DND-41 (cell line): Measurements from ENCODE around the gene CAMK2N1.

ENCODE experiments used
- ATAC-seq: fragments of 200-7000 bp; cut with Tn5 transposase; 3 replicates; pipeline ENCODE4 v1.9.1; 2021; ENCODE audit warnings: low read depth; ENCODE audit not compliant: insufficient read depth
- DNase-seq: peaks from one replicate; pipeline ENCODE4 v3.0.0-alpha.2; 2020
- H2AFZ ChIP-seq: 2 replicates; pipeline ENCODE4 v1.6.0; 2012; ENCODE audit warnings: low read depth, low read length
- H3K27ac ChIP-seq: 2 replicates; pipeline ENCODE4 v1.5.1; 2012; ENCODE audit warnings: low read length, inconsistent platforms
- H3K27me3 ChIP-seq: fragments of 200-600 bp; sonication (generic); 2 replicates; pipeline ENCODE4 v1.6.0; 2012; ENCODE audit warnings: low read length, mild to moderate bottlenecking, inconsistent platforms; ENCODE audit not compliant: insufficient read depth, poor library complexity
- H3K36me3 ChIP-seq: 2 replicates; pipeline ENCODE4 v1.5.1; 2012; ENCODE audit warnings: low read length, inconsistent platforms; ENCODE audit not compliant: insufficient read depth
- H3K4me1 ChIP-seq: 2 replicates; pipeline ENCODE4 v1.5.1; 2012; ENCODE audit warnings: mild to moderate bottlenecking, low read length; ENCODE audit not compliant: insufficient read depth
- H3K4me2 ChIP-seq: 2 replicates; pipeline ENCODE4 v1.6.0; 2012; ENCODE audit warnings: mild to moderate bottlenecking, moderate library complexity, low read length, inconsistent platforms; ENCODE audit not compliant: insufficient read depth
- H3K4me3 ChIP-seq, 2 experiments: fragments of 200-600 bp in 1 of 2; shearing (Covaris generic) in 1 of 2; 2 replicates each; pipeline ENCODE4 v1.5.1; 2012 to 2016; ENCODE audit warnings: inconsistent platforms in 2 of 2, low read length in 2 of 2, mild to moderate bottlenecking in 2 of 2, low read depth in 1 of 2, moderate library complexity in 1 of 2
- H3K79me2 ChIP-seq: 2 replicates; pipeline ENCODE4 v1.6.0; 2012; ENCODE audit warnings: low read length, inconsistent platforms; ENCODE audit not compliant: insufficient read depth
- H3K9ac ChIP-seq: 2 replicates; pipeline ENCODE4 v1.6.0; 2012; ENCODE audit warnings: low read depth, mild to moderate bottlenecking, inconsistent platforms, low read length, moderate library complexity
- H3K9me3 ChIP-seq: 2 replicates; pipeline ENCODE4 v1.5.1; 2012; ENCODE audit warnings: low read length, moderate library complexity, mild to moderate bottlenecking, inconsistent platforms; ENCODE audit not compliant: insufficient read depth, severe bottlenecking
- H4K20me1 ChIP-seq: 2 replicates; pipeline ENCODE4 v1.6.0; 2012; ENCODE audit warnings: low read length; ENCODE audit not compliant: insufficient read depth
- EZH2 ChIP-seq: IDR thresholded peaks from 3 replicates; pipeline ENCODE4 v1.6.1; 2012; ENCODE audit warnings: borderline replicate concordance, low read depth, mild to moderate bottlenecking, moderate library complexity, low read length, inconsistent platforms; ENCODE audit not compliant: severe bottlenecking
- TF ChIP-seq, protein P1 (sequence below): IDR thresholded peaks from 2 replicates; pipeline ENCODE4 v1.5.1; 2012; ENCODE audit warnings: borderline replicate concordance, low read length, moderate library complexity, mild to moderate bottlenecking; ENCODE audit not compliant: poor library complexity, severe bottlenecking; ENCODE audit errors: extremely low read depth

Gene CAMK2N1

GRCh38 chr1:20530901-20531300 lies 44.9 kb upstream of the CAMK2N1 start:
- H4K20me1 ChIP-seq = no peaks in the 10 kb centered on the region
- H3K9me3 ChIP-seq = no peaks in the 10 kb centered on the region
- peaks cover 38% of the 10 kb centered on the region for H3K27me3 ChIP-seq
- no peak overlapping the region for H3K9ac ChIP-seq
- no peak overlapping the region for H3K4me2 ChIP-seq
- DNase-seq (no peak), ATAC-seq (no peak)
- no peaks in the 10 kb centered on the region for H3K79me2 ChIP-seq
- no peaks in the 10 kb centered on the region for H3K4me1 ChIP-seq
- TF ChIP-seq, protein P1, sequence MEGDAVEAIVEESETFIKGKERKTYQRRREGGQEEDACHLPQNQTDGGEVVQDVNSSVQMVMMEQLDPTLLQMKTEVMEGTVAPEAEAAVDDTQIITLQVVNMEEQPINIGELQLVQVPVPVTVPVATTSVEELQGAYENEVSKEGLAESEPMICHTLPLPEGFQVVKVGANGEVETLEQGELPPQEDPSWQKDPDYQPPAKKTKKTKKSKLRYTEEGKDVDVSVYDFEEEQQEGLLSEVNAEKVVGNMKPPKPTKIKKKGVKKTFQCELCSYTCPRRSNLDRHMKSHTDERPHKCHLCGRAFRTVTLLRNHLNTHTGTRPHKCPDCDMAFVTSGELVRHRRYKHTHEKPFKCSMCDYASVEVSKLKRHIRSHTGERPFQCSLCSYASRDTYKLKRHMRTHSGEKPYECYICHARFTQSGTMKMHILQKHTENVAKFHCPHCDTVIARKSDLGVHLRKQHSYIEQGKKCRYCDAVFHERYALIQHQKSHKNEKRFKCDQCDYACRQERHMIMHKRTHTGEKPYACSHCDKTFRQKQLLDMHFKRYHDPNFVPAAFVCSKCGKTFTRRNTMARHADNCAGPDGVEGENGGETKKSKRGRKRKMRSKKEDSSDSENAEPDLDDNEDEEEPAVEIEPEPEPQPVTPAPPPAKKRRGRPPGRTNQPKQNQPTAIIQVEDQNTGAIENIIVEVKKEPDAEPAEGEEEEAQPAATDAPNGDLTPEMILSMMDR = no peak
- TF ChIP-seq EZH2 = no peak
- no peak overlapping the region for H3K27ac ChIP-seq
- H3K4me3 ChIP-seq = no peak overlapping the region
- no peak overlapping the region for H2AFZ ChIP-seq
- H3K36me3 ChIP-seq = no peaks in the 10 kb centered on the region

DNA sequence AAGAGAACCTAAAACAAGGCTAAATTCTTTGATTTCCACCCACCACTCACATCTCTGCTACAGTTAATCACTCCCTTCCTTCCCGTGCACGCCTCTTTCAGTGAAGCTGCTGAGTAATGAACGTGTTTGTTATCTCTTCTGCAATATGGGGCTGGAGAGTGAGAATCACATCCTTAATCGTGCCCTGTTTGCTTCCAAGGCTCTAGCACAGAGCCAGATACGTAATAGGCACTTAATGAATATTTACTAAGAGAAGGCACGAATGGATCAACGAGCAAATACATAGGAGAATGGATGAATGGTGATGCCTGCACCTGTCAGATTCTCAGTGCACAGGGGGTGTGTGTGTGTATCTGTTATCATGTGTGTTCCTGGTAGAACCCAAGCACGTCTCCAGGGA lies 44.3 kb upstream of the CAMK2N1 start:
- Histone ChIP-seq H3K4me3 (no peak overlapping the region), H3K4me1 (no peaks in the 10 kb centered on the region), H3K9me3 (no peaks in the 10 kb centered on the region), H3K9ac (no peak overlapping the region), H3K4me2 (no peak overlapping the region), H2AFZ (no peak overlapping the region), H3K36me3 (no peaks in the 10 kb centered on the region), H3K79me2 (no peaks in the 10 kb centered on the region), H4K20me1 (no peaks in the 10 kb centered on the region), H3K27me3 (peaks cover 33% of the 10 kb centered on the region), H3K27ac (no peak overlapping the region)
- ATAC-seq (no peak), DNase-seq (no peak)
- TF ChIP-seq, protein P1 = no peak
- TF ChIP-seq EZH2 = no peak

- H4K20me1 ChIP-seq = no peaks in the 10 kb centered on the region
- H3K9me3 ChIP-seq = no peaks in the 10 kb centered on the region
- H3K36me3 ChIP-seq = no peaks in the 10 kb centered on the region
- no peaks in the 10 kb centered on the region for H3K4me1 ChIP-seq
- H3K79me2 ChIP-seq = no peaks in the 10 kb centered on the region
- H3K9ac ChIP-seq = no peak overlapping the region
- ATAC-seq (no peak), DNase-seq (no peak)
- H3K4me2 ChIP-seq = no peak overlapping the region
- H3K27me3 ChIP-seq = peaks cover 15% of the 10 kb centered on the region
- no peak overlapping the region for H3K4me3 ChIP-seq
- no peak overlapping the region for H3K27ac ChIP-seq
- TF ChIP-seq EZH2 = no peak
- TF ChIP-seq, protein P1 = no peak
- no peak overlapping the region for H2AFZ ChIP-seq
These were observed 42.2 kb upstream of the CAMK2N1 start for GRCh38 chr1:20528221-20528620.

DNA sequence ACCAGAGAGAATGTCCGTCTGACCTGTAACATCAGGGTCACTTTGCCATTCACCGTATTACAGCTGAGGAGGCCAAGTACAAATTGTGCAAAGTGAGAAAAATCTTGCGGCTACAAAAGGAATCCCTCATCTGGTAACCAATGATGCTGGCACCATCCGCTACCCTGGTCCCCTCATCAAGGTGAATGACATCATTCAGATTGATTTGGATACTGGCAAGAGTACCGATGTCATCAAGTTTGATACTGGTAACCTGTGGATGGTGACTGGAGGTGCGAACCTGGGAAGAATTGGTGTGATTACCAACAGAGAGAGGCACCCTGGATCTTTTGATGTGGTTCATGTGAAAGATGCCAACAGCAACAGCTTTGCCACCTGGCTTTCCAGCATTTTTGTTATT lies 40.3 kb upstream of the CAMK2N1 start:
- no peak for TF ChIP-seq EZH2
- TF ChIP-seq, protein P1 = no peak
- H3K9ac ChIP-seq = no peak overlapping the region
- ATAC-seq = no peak

More for the DNA sequence above, 40.3 kb upstream of the CAMK2N1 start:
- DNase-seq = no peak
- H4K20me1 ChIP-seq = no peaks in the 10 kb centered on the region
- no peak overlapping the region for H3K4me2 ChIP-seq
- H3K4me3 ChIP-seq = no peak overlapping the region
- H3K9me3 ChIP-seq = no peaks in the 10 kb centered on the region
- peaks cover 13% of the 10 kb centered on the region for H3K27me3 ChIP-seq
- no peak overlapping the region for H2AFZ ChIP-seq
- H3K27ac ChIP-seq = no peak overlapping the region
- no peaks in the 10 kb centered on the region for H3K79me2 ChIP-seq
- H3K4me1 ChIP-seq = no peaks in the 10 kb centered on the region
- H3K36me3 ChIP-seq = no peaks in the 10 kb centered on the region
